GM19023 (cell line): ENCODE measurements around the gene KPNA6.

Experiments used
- ATAC-seq: cut with Tn5 transposase; IDR thresholded peaks from one replicate; pipeline ENCODE4 v1.9.1; 2021; ENCODE audit warnings: mild to moderate bottlenecking, moderate library complexity; ENCODE audit not compliant: unreplicated experiment

KPNA6 gene

DNA sequence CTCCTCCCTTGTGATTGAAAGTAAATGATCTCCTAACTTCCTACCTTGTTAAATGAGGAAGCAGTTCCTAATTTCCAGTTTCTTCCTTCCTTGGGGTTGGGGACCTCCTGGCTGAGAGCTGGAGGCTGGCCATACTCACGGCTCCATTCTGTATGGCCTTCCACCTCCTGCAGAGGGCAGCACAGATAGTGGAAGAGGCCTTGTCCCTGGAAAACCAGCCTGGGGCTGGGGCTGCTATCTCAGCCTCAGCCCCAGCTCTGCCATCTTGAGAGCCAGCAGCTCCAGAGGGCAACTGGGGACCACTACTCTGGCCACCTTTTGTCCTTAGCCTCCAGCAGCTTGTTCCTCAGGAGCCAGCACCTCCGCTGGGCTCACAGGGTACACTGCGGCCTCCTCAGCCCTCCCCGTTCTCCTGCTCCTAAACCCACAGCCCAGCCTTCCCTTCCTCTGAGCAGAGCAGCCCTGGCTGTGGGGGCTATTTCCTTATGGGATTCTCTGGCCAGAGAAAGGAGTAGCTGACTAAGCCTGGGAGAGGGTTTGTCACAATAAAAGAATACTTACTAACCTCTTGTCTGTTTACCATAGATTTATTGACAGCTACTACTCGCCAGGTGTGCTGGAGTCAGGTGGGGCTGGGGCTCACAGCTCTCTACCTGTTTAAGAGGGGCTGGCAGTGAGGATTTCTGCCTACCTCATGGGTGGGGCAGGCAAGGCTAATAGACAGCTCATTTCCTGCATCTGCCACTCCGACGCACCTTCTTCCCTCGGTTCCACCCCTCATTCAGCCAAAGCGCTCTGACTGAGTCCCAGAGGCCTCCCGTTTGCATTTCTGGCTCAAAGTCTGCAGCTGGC lies 108.0 kb downstream of the KPNA6 start:
- ATAC-seq, result no peak

DNA sequence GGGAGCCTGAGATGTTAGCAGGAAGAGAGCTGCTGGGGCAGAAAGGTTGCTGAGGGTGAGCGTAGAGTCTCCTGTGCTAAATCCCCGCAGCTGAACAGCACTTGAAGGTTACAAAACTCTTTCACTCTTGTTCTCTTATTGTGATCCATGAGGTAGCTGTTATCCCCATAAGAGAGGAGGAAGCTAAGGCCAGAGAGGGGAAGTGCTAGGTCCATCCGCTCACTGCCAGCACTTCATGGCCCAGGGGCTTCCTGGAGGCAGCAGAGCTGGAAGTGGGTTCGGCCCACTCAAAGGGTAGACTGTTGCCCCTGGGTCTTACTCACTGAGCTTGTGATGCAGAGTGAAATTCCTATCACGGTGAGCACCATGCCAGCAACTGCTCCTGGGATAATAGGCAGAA lies 108.7 kb downstream of the KPNA6 start:
- no peak for ATAC-seq

DNA sequence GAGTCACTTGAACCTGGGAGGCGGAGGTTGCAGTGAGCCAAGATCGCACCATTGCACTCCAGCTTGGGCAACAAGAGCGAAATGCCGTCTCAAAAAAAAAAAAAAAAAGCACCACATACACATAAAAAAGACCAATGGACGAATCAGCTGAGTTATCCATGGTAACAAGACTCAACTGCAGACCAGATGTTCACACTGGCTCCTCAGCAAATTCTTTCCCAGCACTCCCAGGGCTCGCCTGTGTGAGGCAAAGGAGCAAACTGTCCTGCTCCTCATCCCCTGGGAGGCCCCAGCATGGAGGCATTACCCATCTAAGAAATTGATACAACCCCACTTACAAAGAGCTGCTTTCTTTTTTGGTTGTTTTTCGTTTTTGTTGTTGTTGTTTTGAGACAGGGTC lies 111.2 kb downstream of the KPNA6 start:
- ATAC-seq, result no peak

DNA sequence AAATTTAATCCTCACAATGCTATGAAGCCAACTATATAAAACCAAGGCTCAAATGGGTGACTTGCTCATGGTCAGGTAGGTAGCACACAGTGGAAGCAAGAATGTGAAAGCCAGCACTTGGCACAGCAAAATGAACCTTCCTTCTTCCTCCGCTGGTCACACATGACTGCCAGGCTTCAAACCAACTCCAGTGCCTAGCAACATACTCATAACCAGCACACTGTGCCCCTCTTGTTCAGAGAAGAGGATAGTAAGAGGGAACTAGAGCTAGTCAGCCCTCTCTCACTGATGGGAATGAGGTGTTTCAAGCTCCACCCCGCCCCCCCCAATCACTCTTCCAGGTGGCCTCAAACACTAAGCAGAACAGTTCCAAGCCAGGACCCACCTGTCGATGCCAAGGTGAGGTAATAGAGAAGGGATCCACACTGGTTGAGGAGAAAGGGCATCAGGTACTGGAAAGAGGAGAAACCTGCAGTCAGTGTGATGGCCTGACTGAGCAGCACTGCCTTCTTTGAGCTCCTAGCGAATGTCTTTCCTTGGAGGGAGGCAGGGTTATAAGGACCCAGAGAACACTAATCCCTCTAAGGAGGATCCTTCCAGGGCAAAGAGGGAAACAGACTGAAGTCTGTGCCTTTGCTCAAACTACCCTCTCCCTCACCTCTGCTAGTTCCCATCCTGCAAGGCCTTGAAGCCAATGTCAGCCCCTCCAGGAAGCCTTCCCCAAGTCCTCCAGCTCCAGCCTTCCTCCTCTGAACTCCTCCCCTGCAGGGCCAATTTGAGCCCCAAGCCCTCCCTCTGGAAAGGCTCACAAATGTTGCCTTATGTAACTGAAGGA lies 113.1 kb downstream of the KPNA6 start:
- ATAC-seq, result no peak

DNA sequence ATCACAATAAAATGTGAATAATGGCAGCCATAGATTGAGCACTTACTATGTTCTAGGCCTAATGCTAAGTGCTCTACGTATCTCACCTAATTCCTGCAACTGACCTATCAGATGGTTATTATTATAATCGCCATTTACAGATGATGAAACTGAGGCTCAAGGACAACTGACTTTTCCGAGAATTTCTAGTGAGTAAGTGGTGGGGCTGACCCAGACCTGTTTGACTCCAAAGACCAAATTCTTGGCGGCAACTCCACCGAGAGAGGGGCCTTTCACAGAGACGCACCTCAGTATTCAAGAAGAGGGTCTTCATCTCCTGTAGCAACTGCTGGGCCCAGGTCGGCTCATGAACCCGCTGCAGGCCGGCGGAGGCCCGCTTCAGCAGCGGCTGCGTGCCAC lies 113.7 kb downstream of the KPNA6 start:
- no peak for ATAC-seq

DNA sequence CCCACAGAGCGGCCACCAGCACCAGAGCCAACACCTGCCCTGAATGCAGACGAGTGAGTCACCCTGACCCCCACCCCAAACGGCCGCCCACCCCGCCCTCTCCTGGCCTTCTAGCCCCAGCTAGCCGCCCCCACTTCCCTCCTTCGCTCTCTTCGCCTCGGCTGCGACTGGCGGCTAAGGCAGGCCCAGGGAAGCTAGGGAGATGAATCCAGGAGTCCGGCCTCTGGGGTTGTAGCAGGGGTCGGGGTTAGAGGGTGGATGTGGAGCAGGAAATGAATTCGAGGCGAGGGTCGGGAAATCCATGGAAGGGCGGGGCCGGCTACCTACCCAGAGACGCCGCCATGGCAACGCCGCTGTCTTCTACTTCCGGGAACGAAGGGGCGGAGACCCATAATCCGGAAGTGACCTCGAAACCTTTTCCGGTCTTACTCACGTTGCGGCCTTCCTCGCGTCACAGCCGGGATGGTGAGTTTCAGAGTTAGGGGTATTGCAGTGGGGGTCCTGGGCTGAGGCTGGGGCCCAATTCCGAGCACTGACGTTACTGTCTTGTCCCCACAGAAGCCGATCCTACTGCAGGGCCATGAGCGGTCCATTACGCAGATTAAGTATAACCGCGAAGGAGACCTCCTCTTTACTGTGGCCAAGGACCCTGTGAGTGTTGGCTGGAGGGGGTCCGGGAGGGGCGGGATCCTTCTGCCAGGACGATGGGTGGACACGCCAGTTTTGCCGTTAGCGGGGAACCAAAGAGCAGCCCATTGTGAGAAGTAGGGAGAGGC lies 114.3 kb downstream of the KPNA6 start, which contains the start of the genes EIF3I and TMEM234:
Gene EIF3I, plus strand, starts transcription at position 428 of the 776 bp plus-strand sequence. Its CDS starts 35 bp downstream, at position 463.
Gene TMEM234, minus strand, starts transcription at position 374 of the 776 bp plus-strand sequence. Its CDS starts 31 bp downstream, at position 343.
- peak; percentile 91 for ATAC-seq

DNA sequence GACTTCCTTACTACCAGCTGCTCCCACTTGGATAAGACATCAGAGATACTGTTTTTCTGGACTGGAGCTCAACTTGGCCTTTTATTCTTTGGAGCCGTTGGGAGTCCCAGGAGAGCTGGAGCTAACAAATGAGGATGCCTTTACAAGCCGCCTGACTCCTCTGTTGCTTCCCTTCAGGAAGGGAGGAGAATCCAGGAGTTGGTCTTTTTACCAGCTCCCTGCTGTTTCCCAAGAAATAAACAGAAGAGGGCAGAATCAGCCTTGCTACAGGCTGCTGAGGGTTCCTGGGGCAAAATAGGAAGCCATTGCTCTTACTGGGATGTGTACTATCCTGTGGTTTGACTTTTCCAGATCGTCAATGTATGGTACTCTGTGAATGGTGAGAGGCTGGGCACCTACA lies 115.8 kb downstream of the KPNA6 start:
- no peak for ATAC-seq

DNA sequence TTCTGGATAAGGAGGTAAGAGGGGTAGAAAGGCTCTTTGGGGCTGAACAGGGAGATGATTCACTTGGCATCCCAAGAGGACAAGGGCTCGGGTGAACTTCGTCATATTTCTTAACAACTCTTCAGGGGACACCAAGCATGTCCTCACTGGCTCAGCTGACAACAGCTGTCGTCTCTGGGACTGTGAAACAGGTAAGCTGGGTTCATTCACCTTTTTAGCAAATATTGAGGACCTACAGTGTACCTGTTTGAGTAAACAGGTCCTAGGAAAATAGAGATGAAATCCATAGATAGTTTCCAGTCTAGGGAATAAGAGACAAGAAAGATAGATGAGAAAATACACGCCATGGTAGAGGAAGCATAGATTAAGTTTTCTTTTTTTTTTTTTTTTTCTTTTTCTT lies 116.4 kb downstream of the KPNA6 start:
- ATAC-seq, result no peak
